WTC11 (cell line): ENCODE data around the gene CNTNAP2. TPM values are rescaled to one million over a fixed set of nuclear protein-coding genes. Genes with fewer than 3 reads are reported as not detected.

Experiments used
- ATAC-seq: fragments of 200-7000 bp; cut with Tn5 transposase; 2 replicates; pipeline ENCODE4 v1.10.0; 2021; ENCODE audit warnings: mild to moderate bottlenecking, moderate library complexity
- CTCF ChIA-PET: fragments of 300-600 bp; sonication (Branson Sonifier 250); formaldehyde crosslinking; loops from one replicate; lab custom pipeline; 2021; ENCODE audit warnings: antibody characterized with exemption; lab: Charles Lee
- POLR2A ChIA-PET: fragments of 350-600 bp; sonication (Branson Sonifier 250); formaldehyde crosslinking; loops from one replicate; lab custom pipeline; 2021; ENCODE audit warnings: antibody characterized with exemption; lab: Charles Lee
- DNase-seq: peaks from one replicate; pipeline ENCODE4 v3.0.0; 2021; ENCODE audit warnings: low spot score
- H3K27ac Mint-ChIP-seq: 2 replicates; pipeline ENCODE4 v1.8.0; 2021; ENCODE audit warnings: mixed read lengths
- H3K27me3 Mint-ChIP-seq: 2 replicates; pipeline ENCODE4 v1.8.0; 2021; ENCODE audit warnings: low read depth, mild to moderate bottlenecking, moderate library complexity, mixed read lengths
- H3K36me3 Mint-ChIP-seq: 2 replicates; pipeline ENCODE4 v1.8.0; 2021; ENCODE audit warnings: mixed read lengths
- H3K4me1 Mint-ChIP-seq: 2 replicates; pipeline ENCODE4 v1.8.0; 2022; ENCODE audit warnings: mixed read lengths
- H3K4me3 Mint-ChIP-seq: 2 replicates; pipeline ENCODE4 v1.8.0; 2021; ENCODE audit warnings: mild to moderate bottlenecking, moderate library complexity, mixed read lengths
- H3K9me3 Mint-ChIP-seq: 2 replicates; pipeline ENCODE4 v1.8.0; 2021; ENCODE audit warnings: mixed read lengths
- AR ChIP-seq: fragments of 250-450 bp; sonication (Bioruptor Pico); IDR thresholded peaks from 2 replicates; pipeline ENCODE4 v1.9.0; 2021; ENCODE audit warnings: mild to moderate bottlenecking
- ATF3 ChIP-seq: sonication (generic); formaldehyde crosslinking; conservative IDR thresholded peaks from 2 replicates; pipeline ENCODE4 v1.8.1; 2022; ENCODE audit warnings: mild to moderate bottlenecking, missing genetic modification reagents
- HMGXB4 ChIP-seq: sonication (generic); formaldehyde crosslinking; IDR thresholded peaks from 2 replicates; pipeline ENCODE4 v1.8.1; 2023; ENCODE audit warnings: mild to moderate bottlenecking, moderate library complexity, missing genetic modification reagents
- JAZF1 ChIP-seq: fragments of 250-450 bp; sonication (Bioruptor Pico); IDR thresholded peaks from 2 replicates; pipeline ENCODE4 v1.9.0; 2021; ENCODE audit warnings: moderate library complexity, mild to moderate bottlenecking, inconsistent platforms
- JUN ChIP-seq: sonication (generic); formaldehyde crosslinking; IDR thresholded peaks from 2 replicates; pipeline ENCODE4 v1.8.0; 2023; ENCODE audit warnings: mild to moderate bottlenecking, missing genetic modification reagents
- NFE2L1 ChIP-seq: sonication (generic); formaldehyde crosslinking; IDR thresholded peaks from 2 replicates; pipeline ENCODE4 v1.8.1; 2023; ENCODE audit warnings: missing genetic modification reagents
- total RNA-seq: library from RNA; stranded (reverse); gene quantifications from 3 replicates; pipeline ENCODE4 v1.2.3, GENCODE V29; 2021
- TF ChIP-seq, protein P1 (sequence below): sonication (generic); formaldehyde crosslinking; IDR thresholded peaks from 2 replicates; pipeline ENCODE4 v1.8.1; 2023; ENCODE audit warnings: mild to moderate bottlenecking, missing genetic modification reagents
- TF ChIP-seq, protein P2 (sequence below): fragments of 250-450 bp; sonication (Bioruptor Pico); IDR thresholded peaks from 2 replicates; pipeline ENCODE4 v1.9.0; 2021; ENCODE audit warnings: mild to moderate bottlenecking
- TF ChIP-seq, protein P3 (sequence below): sonication (generic); formaldehyde crosslinking; IDR thresholded peaks from 2 replicates; pipeline ENCODE4 v1.8.0; 2023; ENCODE audit warnings: mild to moderate bottlenecking, missing genetic modification reagents
- TF ChIP-seq, protein P4 (sequence below): fragments of 200-600 bp; IDR thresholded peaks from 2 replicates; pipeline ENCODE4 v1.8.0; 2022; ENCODE audit warnings: antibody characterized with exemption
- TF ChIP-seq, protein P5 (sequence below): sonication (generic); formaldehyde crosslinking; IDR thresholded peaks from 2 replicates; pipeline ENCODE4 v1.8.0; 2022; ENCODE audit warnings: mild to moderate bottlenecking, missing genetic modification reagents

Gene CNTNAP2
- total RNA-seq, 1 experiment from 2014 or later = 63.8 TPM

- no peak for TF ChIP-seq HMGXB4 (CRISPR knock-in tag)
- no peak for TF ChIP-seq ATF3 (CRISPR knock-in tag)
- TF ChIP-seq, protein P1, sequence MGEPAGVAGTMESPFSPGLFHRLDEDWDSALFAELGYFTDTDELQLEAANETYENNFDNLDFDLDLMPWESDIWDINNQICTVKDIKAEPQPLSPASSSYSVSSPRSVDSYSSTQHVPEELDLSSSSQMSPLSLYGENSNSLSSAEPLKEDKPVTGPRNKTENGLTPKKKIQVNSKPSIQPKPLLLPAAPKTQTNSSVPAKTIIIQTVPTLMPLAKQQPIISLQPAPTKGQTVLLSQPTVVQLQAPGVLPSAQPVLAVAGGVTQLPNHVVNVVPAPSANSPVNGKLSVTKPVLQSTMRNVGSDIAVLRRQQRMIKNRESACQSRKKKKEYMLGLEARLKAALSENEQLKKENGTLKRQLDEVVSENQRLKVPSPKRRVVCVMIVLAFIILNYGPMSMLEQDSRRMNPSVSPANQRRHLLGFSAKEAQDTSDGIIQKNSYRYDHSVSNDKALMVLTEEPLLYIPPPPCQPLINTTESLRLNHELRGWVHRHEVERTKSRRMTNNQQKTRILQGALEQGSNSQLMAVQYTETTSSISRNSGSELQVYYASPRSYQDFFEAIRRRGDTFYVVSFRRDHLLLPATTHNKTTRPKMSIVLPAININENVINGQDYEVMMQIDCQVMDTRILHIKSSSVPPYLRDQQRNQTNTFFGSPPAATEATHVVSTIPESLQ (CRISPR knock-in tag) = no peak
- TF ChIP-seq, protein P2, sequence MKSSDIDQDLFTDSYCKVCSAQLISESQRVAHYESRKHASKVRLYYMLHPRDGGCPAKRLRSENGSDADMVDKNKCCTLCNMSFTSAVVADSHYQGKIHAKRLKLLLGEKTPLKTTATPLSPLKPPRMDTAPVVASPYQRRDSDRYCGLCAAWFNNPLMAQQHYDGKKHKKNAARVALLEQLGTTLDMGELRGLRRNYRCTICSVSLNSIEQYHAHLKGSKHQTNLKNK = no peak
Observed at GRCh38 chr7:147240468-147240867, 1123.9 kb downstream of the CNTNAP2 start (continued).

DNA sequence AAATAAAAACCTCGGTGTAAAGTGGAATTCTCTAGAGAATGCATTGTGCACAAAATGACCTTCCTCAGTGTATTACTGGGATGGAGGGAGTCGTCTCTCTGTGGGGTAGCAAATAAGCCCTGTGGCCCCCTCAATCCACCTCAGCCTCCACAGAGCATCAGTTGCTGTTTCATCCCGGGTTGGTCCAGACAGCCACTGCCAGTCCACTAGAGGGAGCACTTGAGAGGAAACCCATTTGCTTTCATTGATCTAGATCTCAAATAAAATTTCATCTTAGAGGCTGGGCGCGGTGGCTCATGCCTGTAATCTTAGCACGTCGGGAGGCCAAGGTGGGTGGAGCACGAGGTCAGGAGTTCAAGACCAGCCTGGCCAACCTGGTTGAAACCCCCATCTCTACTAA lies 1128.7 kb downstream of the CNTNAP2 start:
- H3K4me3 Mint-ChIP-seq = no peak overlapping the region
- POLR2A ChIA-PET = no interaction called here
- DNase-seq = peak; percentile 63
- TF ChIP-seq, protein P3, sequence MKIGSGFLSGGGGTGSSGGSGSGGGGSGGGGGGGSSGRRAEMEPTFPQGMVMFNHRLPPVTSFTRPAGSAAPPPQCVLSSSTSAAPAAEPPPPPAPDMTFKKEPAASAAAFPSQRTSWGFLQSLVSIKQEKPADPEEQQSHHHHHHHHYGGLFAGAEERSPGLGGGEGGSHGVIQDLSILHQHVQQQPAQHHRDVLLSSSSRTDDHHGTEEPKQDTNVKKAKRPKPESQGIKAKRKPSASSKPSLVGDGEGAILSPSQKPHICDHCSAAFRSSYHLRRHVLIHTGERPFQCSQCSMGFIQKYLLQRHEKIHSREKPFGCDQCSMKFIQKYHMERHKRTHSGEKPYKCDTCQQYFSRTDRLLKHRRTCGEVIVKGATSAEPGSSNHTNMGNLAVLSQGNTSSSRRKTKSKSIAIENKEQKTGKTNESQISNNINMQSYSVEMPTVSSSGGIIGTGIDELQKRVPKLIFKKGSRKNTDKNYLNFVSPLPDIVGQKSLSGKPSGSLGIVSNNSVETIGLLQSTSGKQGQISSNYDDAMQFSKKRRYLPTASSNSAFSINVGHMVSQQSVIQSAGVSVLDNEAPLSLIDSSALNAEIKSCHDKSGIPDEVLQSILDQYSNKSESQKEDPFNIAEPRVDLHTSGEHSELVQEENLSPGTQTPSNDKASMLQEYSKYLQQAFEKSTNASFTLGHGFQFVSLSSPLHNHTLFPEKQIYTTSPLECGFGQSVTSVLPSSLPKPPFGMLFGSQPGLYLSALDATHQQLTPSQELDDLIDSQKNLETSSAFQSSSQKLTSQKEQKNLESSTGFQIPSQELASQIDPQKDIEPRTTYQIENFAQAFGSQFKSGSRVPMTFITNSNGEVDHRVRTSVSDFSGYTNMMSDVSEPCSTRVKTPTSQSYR (CRISPR knock-in tag) = no peak
- TF ChIP-seq, protein P4, sequence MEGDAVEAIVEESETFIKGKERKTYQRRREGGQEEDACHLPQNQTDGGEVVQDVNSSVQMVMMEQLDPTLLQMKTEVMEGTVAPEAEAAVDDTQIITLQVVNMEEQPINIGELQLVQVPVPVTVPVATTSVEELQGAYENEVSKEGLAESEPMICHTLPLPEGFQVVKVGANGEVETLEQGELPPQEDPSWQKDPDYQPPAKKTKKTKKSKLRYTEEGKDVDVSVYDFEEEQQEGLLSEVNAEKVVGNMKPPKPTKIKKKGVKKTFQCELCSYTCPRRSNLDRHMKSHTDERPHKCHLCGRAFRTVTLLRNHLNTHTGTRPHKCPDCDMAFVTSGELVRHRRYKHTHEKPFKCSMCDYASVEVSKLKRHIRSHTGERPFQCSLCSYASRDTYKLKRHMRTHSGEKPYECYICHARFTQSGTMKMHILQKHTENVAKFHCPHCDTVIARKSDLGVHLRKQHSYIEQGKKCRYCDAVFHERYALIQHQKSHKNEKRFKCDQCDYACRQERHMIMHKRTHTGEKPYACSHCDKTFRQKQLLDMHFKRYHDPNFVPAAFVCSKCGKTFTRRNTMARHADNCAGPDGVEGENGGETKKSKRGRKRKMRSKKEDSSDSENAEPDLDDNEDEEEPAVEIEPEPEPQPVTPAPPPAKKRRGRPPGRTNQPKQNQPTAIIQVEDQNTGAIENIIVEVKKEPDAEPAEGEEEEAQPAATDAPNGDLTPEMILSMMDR = peak; percentile 70
- TF ChIP-seq, all 79 proteins: peak for 1
- ATAC-seq = peak; percentile 84
- Mint-ChIP-seq H3K36me3 (no peaks in the 10 kb centered on the region), H3K27me3 (no peaks in the 10 kb centered on the region), H3K4me1 (peaks cover 8% of the 10 kb centered on the region), H3K27ac (no peak overlapping the region), H3K9me3 (no peaks in the 10 kb centered on the region)
- CTCF ChIA-PET = no interaction called here

DNA sequence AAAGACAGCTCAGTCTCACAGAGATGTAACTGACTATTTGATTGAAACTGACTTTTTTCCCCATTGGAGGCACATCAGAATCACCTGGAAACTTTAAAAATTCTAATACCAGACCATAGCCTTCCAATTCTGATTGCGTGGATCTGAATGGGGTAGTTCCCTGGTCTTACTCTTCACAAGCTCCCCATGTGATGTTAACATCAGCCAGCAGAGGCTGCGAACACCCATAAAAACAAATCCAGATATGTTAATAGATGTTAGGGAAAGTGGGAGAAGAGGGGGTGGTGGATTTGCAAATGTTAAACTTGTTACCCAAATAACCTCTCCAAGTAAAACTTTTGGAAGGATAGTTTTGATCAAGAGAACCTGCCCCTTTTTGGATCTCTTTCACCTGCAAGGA lies 1133.4 kb downstream of the CNTNAP2 start:
- DNase-seq = no peak
- Mint-ChIP-seq H3K4me3 (no peak overlapping the region), H3K36me3 (no peaks in the 10 kb centered on the region)
- TF ChIP-seq NFE2L1 (CRISPR knock-in tag) (no peak), JUN (CRISPR knock-in tag) (no peak), AR (CRISPR knock-in tag) (no peak), JAZF1 (CRISPR knock-in tag) (no peak)
- TF ChIP-seq, protein P5, sequence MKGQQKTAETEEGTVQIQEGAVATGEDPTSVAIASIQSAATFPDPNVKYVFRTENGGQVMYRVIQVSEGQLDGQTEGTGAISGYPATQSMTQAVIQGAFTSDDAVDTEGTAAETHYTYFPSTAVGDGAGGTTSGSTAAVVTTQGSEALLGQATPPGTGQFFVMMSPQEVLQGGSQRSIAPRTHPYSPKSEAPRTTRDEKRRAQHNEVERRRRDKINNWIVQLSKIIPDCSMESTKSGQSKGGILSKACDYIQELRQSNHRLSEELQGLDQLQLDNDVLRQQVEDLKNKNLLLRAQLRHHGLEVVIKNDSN (CRISPR knock-in tag) = no peak
- TF ChIP-seq, all 79 proteins: peak for 0
- H3K27ac Mint-ChIP-seq = no peak overlapping the region
- no peaks in the 10 kb centered on the region for H3K27me3 Mint-ChIP-seq
- H3K9me3 Mint-ChIP-seq = no peaks in the 10 kb centered on the region
- peaks cover 11% of the 10 kb centered on the region for H3K4me1 Mint-ChIP-seq
- CTCF ChIA-PET = interaction anchor here (0.6 to 1.4 kb wide), 8 partner anchors 11 to 1134 kb away, joined by 3 to 4 read pairs (median 3); partner anchors contain the start of gene CNTNAP2
- POLR2A ChIA-PET = interaction anchor here (0.8 kb wide), 1 partner anchor 850 kb away, joined by 3 read pairs; no protein-coding TSS in a partner anchor
- peak; percentile 52 for ATAC-seq
